ENCODE results near the gene GRHL1. TPM values are rescaled to one million over a fixed set of nuclear protein-coding genes. Genes with fewer than 3 reads are reported as not detected.
A peak's percentile ranks its signal among the peaks of the same experiment; 100 is the strongest.

The GRHL1 gene
- polyA plus RNA-seq, 1 donor (not counting 4 experiments of a cell fraction or from before 2014, with no cell fraction given) = 7.8 TPM

DNA sequence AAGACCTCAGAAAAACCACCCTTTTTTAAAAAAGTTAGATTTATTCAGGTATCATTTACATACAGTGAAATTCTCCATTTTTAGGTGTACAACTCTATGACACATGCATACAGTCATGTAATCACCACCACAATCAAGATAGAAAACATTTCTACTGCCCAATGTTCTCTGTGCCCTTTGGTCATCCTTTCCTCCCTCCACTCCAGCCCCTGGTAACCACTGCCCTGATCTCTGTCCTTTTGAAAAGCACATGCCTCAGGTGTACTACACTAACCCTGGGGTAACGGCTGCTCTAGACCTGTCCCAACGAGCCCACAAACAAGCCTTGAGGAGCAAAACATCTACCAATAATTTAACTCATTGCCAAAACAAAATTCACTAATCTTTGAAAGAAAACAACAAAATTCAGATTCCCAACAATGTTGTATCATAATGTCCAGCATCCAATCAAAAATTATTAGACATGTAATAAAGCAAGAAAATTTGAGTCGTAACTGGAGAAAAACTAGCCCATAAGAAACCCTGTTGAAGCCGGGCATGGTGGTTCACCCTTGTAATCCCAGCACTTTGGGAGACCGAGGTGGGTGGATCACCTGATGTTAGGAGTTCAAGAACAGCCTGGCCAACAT is 65.9 kb downstream of the GRHL1 start:
- Histone ChIP-seq H3K4me2 (ENCODE audit: control insufficient read depth, extremely low read depth, insufficient read depth, low read depth, low read length) (no peak overlapping the region), H3K36me3 (ENCODE audit: control insufficient read depth in 2 of 2, extremely low read depth in 1 of 2, insufficient read depth in 2 of 2, low read length in 2 of 2) (no peaks in the 10 kb centered on the region), H3K4me1 (ENCODE audit: control insufficient read depth, extremely low read depth, insufficient read depth, low read length) (peaks cover 18% of the 10 kb centered on the region), H3K4me3 (ENCODE audit: control insufficient read depth in 2 of 3, extremely low read depth in 1 of 3, insufficient read depth in 2 of 3, low read depth in 1 of 3, low read length in 3 of 3) (no peak overlapping the region), H2AFZ (ENCODE audit: control insufficient read depth, low read length) (no peak overlapping the region), H3K9me1 (ENCODE audit: control insufficient read depth, extremely low read depth, insufficient read depth, low read length) (no peaks in the 10 kb centered on the region), H3K9me3 (ENCODE audit: control insufficient read depth, low read depth, low read length) (peaks cover 19% of the 10 kb centered on the region), H3K27ac (ENCODE audit: control insufficient read depth, insufficient read depth, low read length) (no peak overlapping the region), H3K79me2 (ENCODE audit: control insufficient read depth, insufficient read depth, low read length) (no peaks in the 10 kb centered on the region), H3K27me3 (ENCODE audit: control insufficient read depth, extremely low read depth, insufficient read depth, low read length) (no peaks in the 10 kb centered on the region), H3K9ac (ENCODE audit: control insufficient read depth, extremely low read depth, insufficient read depth, low read length) (no peak overlapping the region), H4K20me1 (ENCODE audit: control insufficient read depth, extremely low read depth, insufficient read depth, low read length) (no peaks in the 10 kb centered on the region)
- FAIRE-seq (peak; percentile 5), DNase-seq (ENCODE audit: low read depth, low spot score) (no peak)
- no peak for TF ChIP-seq EZH2 (IDR thresholded peaks at IDR 0.05; ENCODE audit: low read length)
- TF ChIP-seq, protein P1, sequence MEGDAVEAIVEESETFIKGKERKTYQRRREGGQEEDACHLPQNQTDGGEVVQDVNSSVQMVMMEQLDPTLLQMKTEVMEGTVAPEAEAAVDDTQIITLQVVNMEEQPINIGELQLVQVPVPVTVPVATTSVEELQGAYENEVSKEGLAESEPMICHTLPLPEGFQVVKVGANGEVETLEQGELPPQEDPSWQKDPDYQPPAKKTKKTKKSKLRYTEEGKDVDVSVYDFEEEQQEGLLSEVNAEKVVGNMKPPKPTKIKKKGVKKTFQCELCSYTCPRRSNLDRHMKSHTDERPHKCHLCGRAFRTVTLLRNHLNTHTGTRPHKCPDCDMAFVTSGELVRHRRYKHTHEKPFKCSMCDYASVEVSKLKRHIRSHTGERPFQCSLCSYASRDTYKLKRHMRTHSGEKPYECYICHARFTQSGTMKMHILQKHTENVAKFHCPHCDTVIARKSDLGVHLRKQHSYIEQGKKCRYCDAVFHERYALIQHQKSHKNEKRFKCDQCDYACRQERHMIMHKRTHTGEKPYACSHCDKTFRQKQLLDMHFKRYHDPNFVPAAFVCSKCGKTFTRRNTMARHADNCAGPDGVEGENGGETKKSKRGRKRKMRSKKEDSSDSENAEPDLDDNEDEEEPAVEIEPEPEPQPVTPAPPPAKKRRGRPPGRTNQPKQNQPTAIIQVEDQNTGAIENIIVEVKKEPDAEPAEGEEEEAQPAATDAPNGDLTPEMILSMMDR (optimal IDR thresholded peaks at IDR 0.05 in 1 of 3, IDR thresholded peaks at IDR 0.05 in 1 of 3, conservative IDR thresholded peaks at IDR 0.05 in 1 of 3; ENCODE audit: extremely low read depth in 1 of 3, insufficient read depth in 2 of 3, low read length in 3 of 3) = no peak
- dilution Hi-C loops (cut with MboI; ENCODE audit: extremely low pct_ligation_motif_present, low sequenced_read_pairs) = no loop called here

DNA sequence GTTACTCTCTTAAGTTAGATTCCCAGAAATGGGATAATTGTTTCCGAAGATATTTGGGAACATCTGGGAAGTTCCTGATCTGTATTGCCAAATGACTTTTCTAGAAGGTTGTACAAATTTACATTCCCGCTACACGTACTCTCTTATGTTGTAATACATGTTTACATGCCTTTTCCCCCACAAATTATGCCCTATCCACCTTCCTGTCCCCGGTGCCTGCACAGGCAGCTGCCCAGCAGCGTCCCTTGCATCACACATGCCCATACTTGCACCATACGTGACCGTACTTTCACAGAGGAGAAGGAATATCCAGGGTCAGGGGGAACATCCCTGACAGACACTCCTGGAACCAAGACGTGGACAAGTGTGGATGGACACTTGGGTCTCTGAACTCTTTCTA is 67.7 kb downstream of the GRHL1 start:
- Histone ChIP-seq H3K36me3 (ENCODE audit: control insufficient read depth in 2 of 2, extremely low read depth in 1 of 2, insufficient read depth in 2 of 2, low read length in 2 of 2) (no peaks in the 10 kb centered on the region), H2AFZ (ENCODE audit: control insufficient read depth, low read length) (no peak overlapping the region), H3K9me3 (ENCODE audit: control insufficient read depth, low read depth, low read length) (peaks cover 8% of the 10 kb centered on the region), H3K9me1 (ENCODE audit: control insufficient read depth, extremely low read depth, insufficient read depth, low read length) (no peaks in the 10 kb centered on the region), H3K9ac (ENCODE audit: control insufficient read depth, extremely low read depth, insufficient read depth, low read length) (no peak overlapping the region), H3K79me2 (ENCODE audit: control insufficient read depth, insufficient read depth, low read length) (no peaks in the 10 kb centered on the region), H3K27ac (ENCODE audit: control insufficient read depth, insufficient read depth, low read length) (no peak overlapping the region), H3K4me1 (ENCODE audit: control insufficient read depth, extremely low read depth, insufficient read depth, low read length) (peaks cover 18% of the 10 kb centered on the region), H3K4me2 (ENCODE audit: control insufficient read depth, extremely low read depth, insufficient read depth, low read depth, low read length) (peak overlapping the region; percentile 30), H3K4me3 (ENCODE audit: control insufficient read depth in 2 of 3, extremely low read depth in 1 of 3, insufficient read depth in 2 of 3, low read depth in 1 of 3, low read length in 3 of 3) (no peak overlapping the region), H4K20me1 (ENCODE audit: control insufficient read depth, extremely low read depth, insufficient read depth, low read length) (no peaks in the 10 kb centered on the region), H3K27me3 (ENCODE audit: control insufficient read depth, extremely low read depth, insufficient read depth, low read length) (no peaks in the 10 kb centered on the region)
- FAIRE-seq (peak; percentile 97), DNase-seq (ENCODE audit: low read depth, low spot score) (no peak)
- dilution Hi-C loops (cut with MboI; ENCODE audit: extremely low pct_ligation_motif_present, low sequenced_read_pairs) = no loop called here
- TF ChIP-seq, protein P1 (optimal IDR thresholded peaks at IDR 0.05 in 1 of 3, IDR thresholded peaks at IDR 0.05 in 1 of 3, conservative IDR thresholded peaks at IDR 0.05 in 1 of 3; ENCODE audit: extremely low read depth in 1 of 3, insufficient read depth in 2 of 3, low read length in 3 of 3) = no peak
